Medulla oblongata (tissue), 1 donor: ENCODE results near the gene KAT2B.

Experiments
- DNase-seq: peaks from one replicate; pipeline ENCODE4 v3.0.0-alpha.2; 2015; ENCODE audit errors: extremely low spot score

The KAT2B gene

GRCh38 chr3:20064796-20065564, 24.7 kb downstream of the KAT2B start:
- no peak for DNase-seq

- no peak for DNase-seq
Measured at GRCh38 chr3:20066079-20066478, 25.8 kb downstream of the KAT2B start.

GRCh38 chr3:20066850-20067617, 26.8 kb downstream of the KAT2B start:
- DNase-seq = no peak

GRCh38 chr3:20068512-20069177, 28.4 kb downstream of the KAT2B start:
- DNase-seq = no peak

- no peak for DNase-seq
Measured at GRCh38 chr3:20069178-20069532, 28.9 kb downstream of the KAT2B start.

GRCh38 chr3:20071175-20071574, 30.9 kb downstream of the KAT2B start:
- DNase-seq = no peak

GRCh38 chr3:20072422-20072821, 32.2 kb downstream of the KAT2B start:
- peak; percentile 95 for DNase-seq

- DNase-seq = no peak
Measured at GRCh38 chr3:20073068-20073467, 32.8 kb downstream of the KAT2B start.

- DNase-seq = peak; percentile 56
Measured at GRCh38 chr3:20073683-20074082, 33.4 kb downstream of the KAT2B start.

GRCh38 chr3:20074226-20075063, 34.2 kb downstream of the KAT2B start:
- DNase-seq = peak; percentile 64

GRCh38 chr3:20075197-20075596, 35.0 kb downstream of the KAT2B start:
- no peak for DNase-seq

GRCh38 chr3:20076296-20076997, 36.2 kb downstream of the KAT2B start:
- no peak for DNase-seq

- peak; percentile 22 for DNase-seq
Measured at GRCh38 chr3:20077068-20077467, 36.8 kb downstream of the KAT2B start.

- no peak for DNase-seq
Measured at GRCh38 chr3:20078194-20078714, 38.0 kb downstream of the KAT2B start.

GRCh38 chr3:20079621-20080020, 39.4 kb downstream of the KAT2B start:
- peak; percentile 61 for DNase-seq

GRCh38 chr3:20080956-20081554, 40.8 kb downstream of the KAT2B start:
- DNase-seq = peak; percentile 86

GRCh38 chr3:20083253-20083652, 43.0 kb downstream of the KAT2B start:
- DNase-seq = no peak

GRCh38 chr3:20083953-20084352, 43.7 kb downstream of the KAT2B start:
- no peak for DNase-seq

GRCh38 chr3:20091331-20092047, 51.2 kb downstream of the KAT2B start:
- no peak for DNase-seq

GRCh38 chr3:20095470-20095869, 55.2 kb downstream of the KAT2B start:
- no peak for DNase-seq
